SK-N-MC (cell line): ENCODE results near the gene SAMD9.

ENCODE experiments used
- EZH2 ChIP-seq: fragments of 200-600 bp; sonication (generic); IDR thresholded peaks from one replicate; pipeline ENCODE4 v1.6.1; 2017; ENCODE audit warnings: antibody characterized with exemption
- POLR2AphosphoS5 ChIP-seq: IDR thresholded peaks from 2 replicates; pipeline ENCODE4 v1.6.1; 2012; ENCODE audit warnings: mild to moderate bottlenecking, low read depth, low read length, borderline replicate concordance

GRCh38 chr7:93156884-93157283 lies 39.1 kb upstream of the SAMD9 start:
- TF ChIP-seq EZH2 (no peak), POLR2AphosphoS5 (no peak)
